ENCODE measurements around the gene RABL3.

GRCh38 chr3:120741320-120741719 is 996 bp downstream of the RABL3 start:
- no peak for TF ChIP-seq EP300 (IDR thresholded peaks at IDR 0.05)
- TF ChIP-seq, protein P1, sequence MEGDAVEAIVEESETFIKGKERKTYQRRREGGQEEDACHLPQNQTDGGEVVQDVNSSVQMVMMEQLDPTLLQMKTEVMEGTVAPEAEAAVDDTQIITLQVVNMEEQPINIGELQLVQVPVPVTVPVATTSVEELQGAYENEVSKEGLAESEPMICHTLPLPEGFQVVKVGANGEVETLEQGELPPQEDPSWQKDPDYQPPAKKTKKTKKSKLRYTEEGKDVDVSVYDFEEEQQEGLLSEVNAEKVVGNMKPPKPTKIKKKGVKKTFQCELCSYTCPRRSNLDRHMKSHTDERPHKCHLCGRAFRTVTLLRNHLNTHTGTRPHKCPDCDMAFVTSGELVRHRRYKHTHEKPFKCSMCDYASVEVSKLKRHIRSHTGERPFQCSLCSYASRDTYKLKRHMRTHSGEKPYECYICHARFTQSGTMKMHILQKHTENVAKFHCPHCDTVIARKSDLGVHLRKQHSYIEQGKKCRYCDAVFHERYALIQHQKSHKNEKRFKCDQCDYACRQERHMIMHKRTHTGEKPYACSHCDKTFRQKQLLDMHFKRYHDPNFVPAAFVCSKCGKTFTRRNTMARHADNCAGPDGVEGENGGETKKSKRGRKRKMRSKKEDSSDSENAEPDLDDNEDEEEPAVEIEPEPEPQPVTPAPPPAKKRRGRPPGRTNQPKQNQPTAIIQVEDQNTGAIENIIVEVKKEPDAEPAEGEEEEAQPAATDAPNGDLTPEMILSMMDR (IDR thresholded peaks at IDR 0.05): no peak
- no peak for TF ChIP-seq POLR2A (IDR thresholded peaks at IDR 0.05)
